Liver (tissue), 9 donors: ENCODE data around the gene CLDN20. TPM values are rescaled to one million over a fixed set of nuclear protein-coding genes. Genes with fewer than 3 reads are reported as not detected.

ENCODE experiments used
- DNase-seq: peaks from one replicate; pipeline ENCODE4 v3.0.0-alpha.2; 2017; ENCODE audit warnings: low spot score
- H3K27ac ChIP-seq, 2 donors: one replicate each; pipeline ENCODE4 v1.7.0; 2013; ENCODE audit warnings: inconsistent platforms in 2 of 2, low read length in 2 of 2, control low read depth in 1 of 2, low read depth in 1 of 2, mild to moderate bottlenecking in 1 of 2
- H3K27me3 ChIP-seq, 4 donors: one replicate each; pipeline versions ENCODE4 v1.6.1 to v1.7.0; 2013; ENCODE audit warnings: low read length in 3 of 4, inconsistent platforms in 1 of 4, mild to moderate bottlenecking in 1 of 4, moderate library complexity in 1 of 4; ENCODE audit not compliant: control insufficient read depth in 4 of 4, insufficient read depth in 4 of 4
- H3K36me3 ChIP-seq, 4 donors: one replicate each; pipeline versions ENCODE4 v1.6.1 to v1.7.0; 2013; ENCODE audit warnings: low read length in 3 of 4, mild to moderate bottlenecking in 3 of 4, low read depth in 1 of 4, moderate library complexity in 1 of 4; ENCODE audit not compliant: control insufficient read depth in 4 of 4, insufficient read depth in 3 of 4
- H3K4me1 ChIP-seq, 4 donors: one replicate each; pipeline versions ENCODE4 v1.6.1 to v1.7.0; 2013; ENCODE audit warnings: low read length in 3 of 4, mild to moderate bottlenecking in 3 of 4, moderate library complexity in 1 of 4; ENCODE audit not compliant: control insufficient read depth in 4 of 4, insufficient read depth in 4 of 4
- H3K4me3 ChIP-seq, 3 donors: one replicate each; pipeline versions ENCODE4 v1.6.1 to v1.7.0; 2013; ENCODE audit warnings: low read length in 3 of 3, control low read depth in 1 of 3, low read depth in 1 of 3, mild to moderate bottlenecking in 1 of 3
- H3K9ac ChIP-seq, 2 donors: one replicate each; pipeline ENCODE4 v1.7.0; 2013; ENCODE audit warnings: low read length in 2 of 2, mild to moderate bottlenecking in 2 of 2, moderate library complexity in 2 of 2, control low read depth in 1 of 2, low read depth in 1 of 2
- H3K9me3 ChIP-seq, 4 donors: one replicate each; pipeline versions ENCODE4 v1.6.1 to v1.7.0; 2013; ENCODE audit warnings: low read length in 3 of 4; ENCODE audit not compliant: control insufficient read depth in 4 of 4
- EGR1 ChIP-seq, 2 donors: IDR thresholded peaks; 2 replicates each; pipeline ENCODE4 v1.6.1; 2016 to 2018; ENCODE audit warnings: antibody characterized with exemption in 2 of 2, low read depth in 2 of 2
- FOXA1 ChIP-seq: IDR thresholded peaks from 2 replicates; pipeline ENCODE4 v1.6.1; 2016; ENCODE audit warnings: antibody characterized with exemption
- FOXA2 ChIP-seq: IDR thresholded peaks from 2 replicates; pipeline ENCODE4 v1.6.1; 2016; ENCODE audit warnings: antibody characterized with exemption
- GABPA ChIP-seq, 2 donors: IDR thresholded peaks in 1 of 2; conservative IDR thresholded peaks in 1 of 2; 2 replicates each; pipeline ENCODE4 v1.6.1; 2016; ENCODE audit warnings: antibody characterized with exemption in 2 of 2, mild to moderate bottlenecking in 1 of 2, moderate library complexity in 1 of 2
- HNF4A ChIP-seq, 2 donors: conservative IDR thresholded peaks; 2 replicates each; pipeline ENCODE4 v1.6.1; 2016; ENCODE audit warnings: antibody characterized with exemption in 2 of 2, mild to moderate bottlenecking in 2 of 2
- HNF4G ChIP-seq: IDR thresholded peaks from 2 replicates; pipeline ENCODE4 v1.6.1; 2016; ENCODE audit warnings: antibody characterized with exemption
- JUND ChIP-seq, 2 donors: IDR thresholded peaks; 2 replicates each; pipeline ENCODE4 v1.6.1; 2016; ENCODE audit warnings: antibody characterized with exemption in 2 of 2
- MAX ChIP-seq: IDR thresholded peaks from 2 replicates; pipeline ENCODE4 v1.6.1; 2016; ENCODE audit warnings: antibody characterized with exemption
- NR2F2 ChIP-seq: IDR thresholded peaks from 2 replicates; pipeline ENCODE4 v1.6.1; 2016; ENCODE audit warnings: antibody characterized with exemption
- RAD21 ChIP-seq, 2 donors: IDR thresholded peaks; 2 replicates each; pipeline ENCODE4 v1.6.1; 2016; ENCODE audit warnings: antibody characterized with exemption in 2 of 2, mild to moderate bottlenecking in 2 of 2
- REST ChIP-seq: IDR thresholded peaks from 2 replicates; pipeline ENCODE4 v1.6.1; 2016; ENCODE audit warnings: antibody characterized with exemption, mild to moderate bottlenecking
- RXRA ChIP-seq, 2 donors: IDR thresholded peaks; 2 replicates each; pipeline ENCODE4 v1.6.1; 2017 to 2018; ENCODE audit warnings: antibody characterized with exemption in 2 of 2, mild to moderate bottlenecking in 1 of 2
- SP1 ChIP-seq: IDR thresholded peaks from 2 replicates; pipeline ENCODE4 v1.6.1; 2018; ENCODE audit warnings: antibody characterized with exemption, mild to moderate bottlenecking
- TAF1 ChIP-seq: conservative IDR thresholded peaks from 2 replicates; pipeline ENCODE4 v1.6.1; 2016; ENCODE audit warnings: antibody characterized with exemption, mild to moderate bottlenecking
- YY1 ChIP-seq: IDR thresholded peaks from 2 replicates; pipeline ENCODE4 v1.6.1; 2016; ENCODE audit warnings: antibody characterized with exemption, mild to moderate bottlenecking
- WGBS: extraction: QIAGEN DNeasy Blood & Tissue Kit; methylation state at CpG from one replicate; pipeline ENCODE4 v1.1.7; 2013; 5-methylcytosine and 5-hydroxymethylcytosine counted together
- polyA plus RNA-seq, 2 donors: library from polyadenylated mRNA; stranded (reverse) in 1 of 2; unstranded in 1 of 2; fragments of 200-250 nt in 1 of 2; fragments of >200 nt in 1 of 2; fragmentation: Nextera tagmentation in 1 of 2; extraction: Ambion mirVana in 1 of 2; gene quantifications; one replicate each; pipeline versions ENCODE4 v1.2.1 to v1.2.3, GENCODE V29; 2013 to 2015
- total RNA-seq, 2 donors: library from RNA; depleted of rRNA; stranded (reverse); fragments of >200 nt; gene quantifications; one replicate each; pipeline ENCODE4 v1.2.3, GENCODE V29; 2014
- TF ChIP-seq, protein P1 (sequence below): IDR thresholded peaks from 2 replicates; pipeline ENCODE4 v1.6.1; 2016; ENCODE audit warnings: antibody characterized with exemption
- TF ChIP-seq, protein P2 (sequence below): fragments of 150-350 bp; IDR thresholded peaks from 2 replicates; pipeline ENCODE4 v1.5.1; 2017; ENCODE audit warnings: improper control_type of control experiment, low read depth, low read length; ENCODE audit not compliant: missing input control
- TF ChIP-seq, protein P3 (sequence below): IDR thresholded peaks from 2 replicates; pipeline ENCODE4 v1.6.1; 2016; ENCODE audit warnings: antibody characterized with exemption
- donor health status: healthy.
- donor health status: healthy.
- donor health status: healthy.
- donor health status: healthy.
- donor health status: healthy.

CLDN20 gene
- total and polyA plus RNA-seq, 4 donors = 0.26 TPM; not detected in 3

DNA sequence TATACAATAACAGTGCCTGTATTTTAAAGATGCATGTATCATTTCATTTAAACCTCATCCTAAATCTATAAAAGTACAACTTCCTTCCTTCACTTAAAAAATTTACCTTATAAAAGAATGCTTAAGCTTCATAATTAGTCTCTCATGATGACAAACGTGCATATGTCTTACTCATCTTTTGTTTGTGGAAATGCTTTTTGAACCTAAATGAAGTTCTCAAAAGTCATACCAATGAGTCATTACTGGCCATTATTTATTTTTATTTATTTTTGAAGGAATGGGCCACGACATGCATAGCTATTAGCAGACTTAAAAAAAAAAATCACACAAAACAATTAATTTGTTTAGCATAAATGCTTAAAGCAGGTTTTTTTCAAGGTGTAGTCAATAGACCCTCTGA lies 46.8 kb downstream of the CLDN20 start (continued):
- TF ChIP-seq, protein P1, sequence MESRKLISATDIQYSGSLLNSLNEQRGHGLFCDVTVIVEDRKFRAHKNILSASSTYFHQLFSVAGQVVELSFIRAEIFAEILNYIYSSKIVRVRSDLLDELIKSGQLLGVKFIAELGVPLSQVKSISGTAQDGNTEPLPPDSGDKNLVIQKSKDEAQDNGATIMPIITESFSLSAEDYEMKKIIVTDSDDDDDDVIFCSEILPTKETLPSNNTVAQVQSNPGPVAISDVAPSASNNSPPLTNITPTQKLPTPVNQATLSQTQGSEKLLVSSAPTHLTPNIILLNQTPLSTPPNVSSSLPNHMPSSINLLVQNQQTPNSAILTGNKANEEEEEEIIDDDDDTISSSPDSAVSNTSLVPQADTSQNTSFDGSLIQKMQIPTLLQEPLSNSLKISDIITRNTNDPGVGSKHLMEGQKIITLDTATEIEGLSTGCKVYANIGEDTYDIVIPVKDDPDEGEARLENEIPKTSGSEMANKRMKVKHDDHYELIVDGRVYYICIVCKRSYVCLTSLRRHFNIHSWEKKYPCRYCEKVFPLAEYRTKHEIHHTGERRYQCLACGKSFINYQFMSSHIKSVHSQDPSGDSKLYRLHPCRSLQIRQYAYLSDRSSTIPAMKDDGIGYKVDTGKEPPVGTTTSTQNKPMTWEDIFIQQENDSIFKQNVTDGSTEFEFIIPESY = no peak
- no peak for TF ChIP-seq FOXA1

DNA sequence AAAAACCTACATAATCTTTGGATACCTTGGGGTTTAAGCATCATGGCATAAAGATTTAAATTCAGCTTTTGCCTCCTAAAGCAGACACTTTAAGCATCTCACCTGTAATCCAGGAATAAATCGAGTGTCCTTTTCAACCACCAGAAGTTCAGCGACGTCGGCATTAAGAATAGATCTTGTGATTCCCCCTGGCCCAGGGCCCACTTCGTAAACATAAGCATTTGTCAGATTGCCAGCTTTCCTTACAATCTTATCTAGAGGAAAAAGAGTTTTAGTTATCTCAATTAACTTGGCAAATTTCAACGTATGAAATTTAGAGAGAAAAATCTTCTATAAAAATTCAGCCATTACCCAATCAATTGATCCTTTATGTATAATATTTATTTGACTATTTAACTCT lies 47.3 kb downstream of the CLDN20 start:
- H3K9me3 ChIP-seq = no peaks in the 10 kb centered on the region
- H3K36me3 ChIP-seq = peaks cover 0 to 21% (median 14%) of the 10 kb centered on the region in 4 donors
- no peak overlapping the region for H3K27ac ChIP-seq
- H3K4me1 ChIP-seq = peaks cover 0 to 14% (median 8%) of the 10 kb centered on the region in 4 donors
- H3K4me3 ChIP-seq = no peak overlapping the region
- no peak for DNase-seq
- no peaks in the 10 kb centered on the region for H3K27me3 ChIP-seq
- WGBS = 27% methylated on average over 6 of the region's 6 CpGs
- no peak overlapping the region for H3K9ac ChIP-seq
- no peak for TF ChIP-seq HNF4G
- TF ChIP-seq, protein P2, sequence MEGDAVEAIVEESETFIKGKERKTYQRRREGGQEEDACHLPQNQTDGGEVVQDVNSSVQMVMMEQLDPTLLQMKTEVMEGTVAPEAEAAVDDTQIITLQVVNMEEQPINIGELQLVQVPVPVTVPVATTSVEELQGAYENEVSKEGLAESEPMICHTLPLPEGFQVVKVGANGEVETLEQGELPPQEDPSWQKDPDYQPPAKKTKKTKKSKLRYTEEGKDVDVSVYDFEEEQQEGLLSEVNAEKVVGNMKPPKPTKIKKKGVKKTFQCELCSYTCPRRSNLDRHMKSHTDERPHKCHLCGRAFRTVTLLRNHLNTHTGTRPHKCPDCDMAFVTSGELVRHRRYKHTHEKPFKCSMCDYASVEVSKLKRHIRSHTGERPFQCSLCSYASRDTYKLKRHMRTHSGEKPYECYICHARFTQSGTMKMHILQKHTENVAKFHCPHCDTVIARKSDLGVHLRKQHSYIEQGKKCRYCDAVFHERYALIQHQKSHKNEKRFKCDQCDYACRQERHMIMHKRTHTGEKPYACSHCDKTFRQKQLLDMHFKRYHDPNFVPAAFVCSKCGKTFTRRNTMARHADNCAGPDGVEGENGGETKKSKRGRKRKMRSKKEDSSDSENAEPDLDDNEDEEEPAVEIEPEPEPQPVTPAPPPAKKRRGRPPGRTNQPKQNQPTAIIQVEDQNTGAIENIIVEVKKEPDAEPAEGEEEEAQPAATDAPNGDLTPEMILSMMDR = no peak
- TF ChIP-seq, protein P3, sequence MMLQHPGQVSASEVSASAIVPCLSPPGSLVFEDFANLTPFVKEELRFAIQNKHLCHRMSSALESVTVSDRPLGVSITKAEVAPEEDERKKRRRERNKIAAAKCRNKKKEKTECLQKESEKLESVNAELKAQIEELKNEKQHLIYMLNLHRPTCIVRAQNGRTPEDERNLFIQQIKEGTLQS = no peak
- no peak for TF ChIP-seq JUND (IDR thresholded peaks at IDR 0.05)
- TF ChIP-seq GABPA (IDR thresholded peaks at IDR 0.05 in 1 of 2, conservative IDR thresholded peaks at IDR 0.05 in 1 of 2) = no peak
- TF ChIP-seq RXRA (IDR thresholded peaks at IDR 0.05) = no peak
- TF ChIP-seq FOXA2 = no peak
- no peak for TF ChIP-seq RAD21 (IDR thresholded peaks at IDR 0.05)
- TF ChIP-seq EGR1 (IDR thresholded peaks at IDR 0.05; ENCODE audit: low read depth in 2 of 2) = no peak
- no peak for TF ChIP-seq FOXA1
- no peak for TF ChIP-seq TAF1
- no peak for TF ChIP-seq NR2F2
- TF ChIP-seq YY1 = no peak
- TF ChIP-seq, protein P1 = no peak
- no peak for TF ChIP-seq REST
- TF ChIP-seq SP1 = no peak
- no peak for TF ChIP-seq MAX
- TF ChIP-seq HNF4A (conservative IDR thresholded peaks at IDR 0.05) = no peak
